Activated T-helper 2 cell treated with anti-CD3 and anti-CD28 coated beads, Interferon-gamma antibody, Interleukin-2, Interleukin-4, amounts not matched to agents 10 μg/mL and 5 μg/mL and 100 μg/mL, durations not matched to agents 14 hours and 24 hours and 36 hours (primary cell): ENCODE data around the gene ZNF408. TPM values are rescaled to one million over a fixed set of nuclear protein-coding genes. Genes with fewer than 3 reads are reported as not detected.
A peak's percentile ranks its signal among the peaks of the same experiment; 100 is the strongest.
"Not testable (repeated sequence)": the region's sequence is repeated elsewhere in the genome, so short reads cannot be mapped to it uniquely, and the experiment has no call there.

Source experiments
- DNase-seq: peaks from one replicate; pipeline ENCODE4 v3.0.0; 2021; ENCODE audit warnings: low spot score
- H3K27ac Mint-ChIP-seq: one replicate; pipeline ENCODE4 v1.8.0; 2021; ENCODE audit warnings: mixed read lengths
- H3K27me3 Mint-ChIP-seq: one replicate; pipeline ENCODE4 v1.8.0; 2021; ENCODE audit warnings: low read depth, mixed read lengths
- H3K36me3 Mint-ChIP-seq: one replicate; pipeline ENCODE4 v1.8.0; 2021; ENCODE audit warnings: low read depth, mixed read lengths
- H3K4me1 Mint-ChIP-seq: one replicate; pipeline ENCODE4 v1.8.0; 2021; ENCODE audit warnings: low read depth, mixed read lengths
- H3K4me3 Mint-ChIP-seq: one replicate; pipeline ENCODE4 v1.8.0; 2021; ENCODE audit warnings: low read depth, mild to moderate bottlenecking, moderate library complexity, mixed read lengths
- H3K9me3 Mint-ChIP-seq: one replicate; pipeline ENCODE4 v1.8.0; 2021; ENCODE audit warnings: mixed read lengths
- intact Hi-C: fragments of 100-400 bp; cut with micrococcal nuclease; formaldehyde crosslinking; loops from one replicate; pipeline ENCODE4 v1.15.1; 2023
- total RNA-seq: library from RNA; stranded (reverse); gene quantifications from 2 replicates; pipeline ENCODE4 v1.2.3, GENCODE V29; 2022

The ZNF408 gene
- total RNA-seq, 1 donor from 2014 or later: 12.2 TPM

DNA sequence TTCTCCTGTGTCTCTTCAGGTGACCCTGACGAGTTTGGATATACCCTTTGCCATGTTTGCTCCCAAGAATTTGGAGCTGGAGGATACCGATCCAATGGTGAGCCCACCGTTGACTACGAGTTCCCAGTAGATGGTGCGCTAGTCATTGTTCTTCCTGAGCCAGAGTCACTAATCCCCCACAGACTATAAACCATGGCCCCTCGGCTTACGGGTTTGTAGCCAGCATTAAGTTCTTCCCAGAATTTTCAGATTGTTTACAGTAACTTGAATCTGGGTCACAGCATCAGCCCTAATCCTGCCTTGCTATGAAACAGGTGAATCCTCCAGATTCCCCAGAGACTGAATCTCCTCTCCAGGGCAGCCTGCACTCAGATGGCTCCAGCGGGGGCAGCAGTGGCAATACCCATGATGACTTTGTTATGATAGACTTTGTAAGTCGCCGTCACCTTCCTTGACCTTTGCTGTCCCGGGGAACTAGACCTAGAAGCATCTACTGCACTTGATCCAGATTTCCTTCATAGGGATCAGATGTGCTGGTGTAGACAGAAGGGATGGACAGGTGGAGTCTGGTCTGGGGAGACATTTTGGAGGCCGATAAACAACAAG, 32.2 kb upstream of the ZNF408 start:
- no peak for DNase-seq
- H3K36me3 Mint-ChIP-seq: peaks cover 65% of the 10 kb centered on the region
- H3K27ac Mint-ChIP-seq: peak overlapping the region; percentile 60
- no peaks in the 10 kb centered on the region for H3K27me3 Mint-ChIP-seq
- no peak overlapping the region for H3K4me3 Mint-ChIP-seq
- intact Hi-C loops: no loop called here
- peaks cover 24% of the 10 kb centered on the region for H3K4me1 Mint-ChIP-seq
- H3K9me3 Mint-ChIP-seq: no peaks in the 10 kb centered on the region

DNA sequence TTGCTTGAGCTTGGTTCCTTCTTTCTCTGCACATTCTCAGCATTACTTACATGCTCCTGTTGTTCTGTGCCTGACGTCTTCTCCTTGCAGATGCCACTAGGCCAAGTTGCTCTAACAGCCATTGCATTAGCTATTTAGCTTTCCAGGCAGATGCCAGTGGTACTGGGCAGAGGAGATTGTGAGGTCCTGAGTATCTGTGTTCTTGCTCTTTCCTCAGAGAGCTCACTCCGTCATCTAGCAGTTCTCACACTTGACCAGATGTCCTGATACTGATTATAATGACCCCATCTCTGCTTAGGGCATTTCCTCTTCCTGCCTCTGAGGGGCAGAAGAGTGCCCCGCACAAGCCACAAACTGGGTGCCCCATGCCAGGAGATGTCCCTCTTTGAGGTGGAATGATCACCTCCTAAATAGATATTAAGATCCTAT, 31.1 kb upstream of the ZNF408 start:
- peak overlapping the region; percentile 5 for H3K27ac Mint-ChIP-seq
- intact Hi-C loops: no loop called here
- no peaks in the 10 kb centered on the region for H3K27me3 Mint-ChIP-seq
- H3K4me1 Mint-ChIP-seq: peaks cover 27% of the 10 kb centered on the region
- H3K36me3 Mint-ChIP-seq: peaks cover 65% of the 10 kb centered on the region
- H3K4me3 Mint-ChIP-seq: no peak overlapping the region
- no peaks in the 10 kb centered on the region for H3K9me3 Mint-ChIP-seq
- no peak for DNase-seq

DNA sequence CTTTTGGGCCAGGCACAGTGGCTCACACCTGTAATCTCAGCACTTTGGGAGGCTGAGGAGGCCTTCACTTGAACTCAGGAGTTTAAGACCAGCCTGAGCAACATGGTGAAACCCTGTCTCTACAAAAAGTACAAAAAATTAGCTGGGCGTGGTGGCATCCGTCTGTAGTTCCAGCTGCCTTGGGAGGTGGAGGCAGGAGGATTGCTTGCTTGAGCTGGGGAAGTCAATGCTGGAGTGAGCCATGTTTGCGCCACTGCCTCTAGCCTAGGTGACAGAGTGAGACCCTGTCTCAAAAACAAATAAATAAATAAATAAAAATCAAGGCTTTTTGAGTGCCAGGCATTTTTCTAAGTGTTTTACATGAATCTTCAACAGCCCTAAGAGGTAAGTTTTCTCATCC, 30.3 kb upstream of the ZNF408 start:
- H3K9me3 Mint-ChIP-seq, DNase-seq, H3K4me3 Mint-ChIP-seq, intact Hi-C loops, H3K27me3 Mint-ChIP-seq: not testable (repeated sequence)
- peaks cover 62% of the 10 kb centered on the region for H3K36me3 Mint-ChIP-seq
- peak overlapping the region; percentile 92 for H3K27ac Mint-ChIP-seq
- H3K4me1 Mint-ChIP-seq: peaks cover 30% of the 10 kb centered on the region

DNA sequence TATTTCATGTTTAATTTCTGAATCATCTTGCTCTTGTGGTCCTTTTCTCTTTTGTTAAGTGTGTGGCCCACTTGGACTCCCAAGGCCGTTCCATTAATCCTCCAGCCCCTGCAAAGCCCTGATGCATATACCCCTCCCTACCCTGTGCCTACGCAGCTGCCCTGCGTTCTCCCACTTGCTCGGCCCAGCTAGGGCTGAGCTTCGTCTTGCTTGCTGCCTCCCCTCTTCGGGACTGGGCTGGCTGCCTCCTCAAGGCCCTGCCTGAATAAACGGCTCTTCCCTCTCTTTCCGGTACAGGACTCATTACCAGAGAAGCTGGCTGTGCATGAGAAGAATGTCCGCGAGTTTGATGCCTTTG, 28.9 kb upstream of the ZNF408 start:
- H3K27me3 Mint-ChIP-seq: no peaks in the 10 kb centered on the region
- H3K9me3 Mint-ChIP-seq: no peaks in the 10 kb centered on the region
- H3K4me3 Mint-ChIP-seq: no peak overlapping the region
- peaks cover 35% of the 10 kb centered on the region for H3K4me1 Mint-ChIP-seq
- DNase-seq: no peak
- peak overlapping the region; percentile 44 for H3K27ac Mint-ChIP-seq
- H3K36me3 Mint-ChIP-seq: peaks cover 57% of the 10 kb centered on the region
- intact Hi-C loops: no loop called here

DNA sequence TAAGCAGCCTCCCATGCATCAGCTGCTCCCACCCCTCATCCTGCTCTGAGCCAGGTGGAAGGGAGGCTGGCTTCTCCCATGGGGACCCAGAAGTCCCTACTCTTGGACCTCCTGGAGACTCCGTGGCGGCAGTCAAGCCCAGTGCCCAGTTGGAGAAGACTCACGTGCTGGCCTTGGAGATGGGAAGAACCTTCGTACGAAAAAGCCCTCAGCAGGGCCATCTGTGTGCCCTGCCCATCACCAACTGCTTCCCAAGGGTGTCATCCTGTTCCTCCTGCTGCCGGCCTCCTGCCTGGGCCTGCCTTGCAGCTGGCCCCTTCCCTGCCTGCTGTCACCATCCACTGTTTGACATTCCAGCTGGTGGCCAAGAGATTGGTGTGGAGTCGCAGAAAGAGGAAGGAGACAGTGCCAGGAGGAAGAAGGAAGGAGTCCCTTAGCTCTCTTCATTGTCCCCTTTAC, 28.4 kb upstream of the ZNF408 start:
- peaks cover 40% of the 10 kb centered on the region for H3K4me1 Mint-ChIP-seq
- no peak for DNase-seq
- no peak overlapping the region for H3K4me3 Mint-ChIP-seq
- H3K9me3 Mint-ChIP-seq: no peaks in the 10 kb centered on the region
- peaks cover 61% of the 10 kb centered on the region for H3K36me3 Mint-ChIP-seq
- intact Hi-C loops: no loop called here
- no peaks in the 10 kb centered on the region for H3K27me3 Mint-ChIP-seq
- H3K27ac Mint-ChIP-seq: peak overlapping the region; percentile 61

DNA sequence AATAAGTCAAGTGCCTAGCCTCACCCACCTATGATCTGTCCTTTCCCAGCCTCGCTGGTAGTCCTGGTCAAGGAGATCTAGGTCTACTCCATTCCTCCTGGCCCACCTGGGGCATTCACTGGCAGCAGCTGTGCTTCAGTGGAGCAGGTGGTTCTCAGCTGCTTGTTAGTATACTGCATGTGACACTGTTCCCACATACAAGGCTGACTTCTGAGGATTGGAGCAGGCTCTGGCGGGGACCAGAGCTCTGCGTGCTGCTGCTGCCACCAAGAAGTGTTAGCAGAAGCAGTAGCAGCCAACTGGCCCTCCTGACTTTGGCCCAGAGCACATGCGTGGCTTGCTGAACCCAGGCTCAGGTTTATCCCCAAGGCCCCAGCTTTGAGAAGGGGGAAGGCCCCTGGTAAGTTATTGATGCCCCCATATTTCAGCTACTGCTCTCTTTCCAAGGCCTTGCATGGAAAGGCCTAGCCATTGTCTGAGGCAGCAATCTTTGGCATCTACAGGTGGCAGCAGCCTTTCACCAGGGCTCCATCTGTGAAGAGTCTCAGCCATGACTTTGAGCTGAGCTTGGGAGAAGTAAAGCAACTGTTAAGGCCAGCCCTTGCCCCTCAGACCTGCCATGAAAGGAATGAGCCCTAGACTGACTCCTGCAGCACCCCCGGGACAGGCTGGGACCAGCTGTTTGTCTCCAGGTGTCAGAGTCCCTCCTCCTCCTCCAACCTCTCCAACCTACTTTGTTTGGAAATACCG, 26.9 kb upstream of the ZNF408 start:
- no peaks in the 10 kb centered on the region for H3K9me3 Mint-ChIP-seq
- no peak overlapping the region for H3K4me3 Mint-ChIP-seq
- peaks cover 62% of the 10 kb centered on the region for H3K36me3 Mint-ChIP-seq
- peaks cover 40% of the 10 kb centered on the region for H3K4me1 Mint-ChIP-seq
- DNase-seq: no peak
- H3K27ac Mint-ChIP-seq: no peak overlapping the region
- H3K27me3 Mint-ChIP-seq: no peaks in the 10 kb centered on the region
- intact Hi-C loops: no loop called here

DNA sequence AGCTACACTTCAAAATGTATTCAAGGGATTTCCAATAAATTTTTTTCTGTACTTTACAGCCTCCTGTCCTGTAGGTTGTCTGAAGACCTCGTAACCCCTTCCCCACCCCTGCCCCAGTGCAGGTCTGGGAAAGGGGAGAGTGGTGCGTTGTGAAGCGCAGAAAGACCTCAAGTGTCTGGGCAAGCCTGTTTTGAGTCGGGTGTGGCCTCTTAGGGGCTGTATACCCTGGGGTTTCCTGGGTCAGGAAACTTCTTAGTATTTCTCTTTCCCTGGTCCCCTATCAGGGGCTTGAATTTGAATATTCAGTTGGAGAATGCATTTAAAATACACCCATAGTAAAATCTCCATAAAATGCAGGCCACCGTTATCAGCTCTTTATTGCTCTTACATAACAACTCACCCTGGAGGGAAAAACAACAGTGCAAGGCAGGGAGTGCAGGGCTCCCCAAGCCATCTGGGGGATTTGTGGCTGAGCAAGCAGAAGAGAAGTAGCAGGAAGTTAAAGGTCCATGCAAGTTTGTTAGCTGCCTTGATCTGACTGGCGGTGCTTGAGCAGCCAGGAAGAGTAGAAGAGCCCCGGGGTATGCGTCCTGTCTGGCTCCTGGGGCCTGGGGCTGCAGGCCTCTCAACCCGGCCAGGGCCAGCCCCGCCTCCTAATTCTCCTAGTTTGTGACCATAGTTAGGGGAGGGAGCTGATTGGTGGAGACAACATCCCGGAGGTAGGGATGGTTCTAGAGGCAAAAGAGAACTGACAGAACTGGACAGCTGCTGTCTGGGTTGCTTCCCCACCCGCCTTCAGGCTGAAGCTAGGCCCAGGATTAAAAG, 26.2 kb upstream of the ZNF408 start:
- intact Hi-C loops: no loop called here
- Mint-ChIP-seq H3K4me3 (no peak overlapping the region), H3K4me1 (peaks cover 35% of the 10 kb centered on the region), H3K9me3 (no peaks in the 10 kb centered on the region), H3K27me3 (no peaks in the 10 kb centered on the region), H3K27ac (peak overlapping the region; percentile 61), H3K36me3 (peaks cover 61% of the 10 kb centered on the region)
- DNase-seq: no peak

DNA sequence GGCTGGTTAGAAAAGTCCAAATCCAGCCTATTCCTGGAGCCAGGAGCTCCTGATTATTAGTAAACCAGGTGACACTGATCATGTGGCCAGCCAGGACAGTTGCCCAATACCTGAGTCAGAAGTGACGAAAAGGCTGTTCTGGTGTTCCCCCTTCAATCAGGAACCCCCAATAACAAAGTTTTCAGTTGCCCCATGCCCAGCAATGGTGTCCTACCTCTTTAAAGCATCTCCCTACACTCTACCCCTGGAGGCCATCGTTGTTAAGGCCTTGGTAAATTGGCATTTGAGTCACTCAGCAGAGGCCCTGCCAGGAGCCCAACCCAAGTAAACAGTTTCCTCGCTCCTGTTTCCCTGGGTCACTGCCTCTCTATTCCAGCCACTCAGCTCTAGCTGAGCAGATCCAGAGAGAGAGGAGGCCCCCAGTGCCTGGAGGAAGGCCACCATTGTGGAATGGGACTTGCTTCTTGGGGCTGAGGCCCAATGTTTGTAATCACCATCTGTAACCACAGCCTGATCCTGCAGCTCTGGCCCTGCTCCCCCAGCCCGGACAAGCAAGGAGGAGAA, 25.5 kb upstream of the ZNF408 start:
- Mint-ChIP-seq H3K36me3 (peaks cover 58% of the 10 kb centered on the region), H3K4me1 (peaks cover 31% of the 10 kb centered on the region), H3K27me3 (no peaks in the 10 kb centered on the region), H3K9me3 (no peaks in the 10 kb centered on the region), H3K27ac (no peak overlapping the region), H3K4me3 (no peak overlapping the region)
- intact Hi-C loops: no loop called here
- DNase-seq: no peak

DNA sequence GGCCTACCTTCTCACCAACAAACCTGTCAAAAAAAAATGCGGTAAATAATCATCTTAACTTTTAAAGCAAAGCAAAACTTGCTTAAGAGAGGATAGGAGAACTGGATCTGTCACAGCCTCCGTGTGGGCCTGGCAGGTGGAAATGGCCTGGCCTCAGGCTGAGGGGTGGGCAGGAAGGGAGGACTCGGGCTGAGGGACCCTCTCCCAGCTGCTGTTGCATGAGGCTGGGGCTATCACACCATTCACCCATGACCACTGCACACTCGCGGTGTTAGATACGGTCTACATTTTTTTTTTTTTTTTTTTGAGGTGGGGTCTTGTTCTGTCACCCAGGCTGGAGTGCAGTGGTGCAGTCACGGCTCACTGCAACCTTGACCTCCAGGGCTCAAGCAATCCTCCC, 24.9 kb upstream of the ZNF408 start:
- H3K4me3 Mint-ChIP-seq: no peak overlapping the region
- no peaks in the 10 kb centered on the region for H3K27me3 Mint-ChIP-seq
- intact Hi-C loops: no loop called here
- no peaks in the 10 kb centered on the region for H3K9me3 Mint-ChIP-seq
- DNase-seq: no peak
- H3K4me1 Mint-ChIP-seq: peaks cover 29% of the 10 kb centered on the region
- no peak overlapping the region for H3K27ac Mint-ChIP-seq
- peaks cover 62% of the 10 kb centered on the region for H3K36me3 Mint-ChIP-seq

DNA sequence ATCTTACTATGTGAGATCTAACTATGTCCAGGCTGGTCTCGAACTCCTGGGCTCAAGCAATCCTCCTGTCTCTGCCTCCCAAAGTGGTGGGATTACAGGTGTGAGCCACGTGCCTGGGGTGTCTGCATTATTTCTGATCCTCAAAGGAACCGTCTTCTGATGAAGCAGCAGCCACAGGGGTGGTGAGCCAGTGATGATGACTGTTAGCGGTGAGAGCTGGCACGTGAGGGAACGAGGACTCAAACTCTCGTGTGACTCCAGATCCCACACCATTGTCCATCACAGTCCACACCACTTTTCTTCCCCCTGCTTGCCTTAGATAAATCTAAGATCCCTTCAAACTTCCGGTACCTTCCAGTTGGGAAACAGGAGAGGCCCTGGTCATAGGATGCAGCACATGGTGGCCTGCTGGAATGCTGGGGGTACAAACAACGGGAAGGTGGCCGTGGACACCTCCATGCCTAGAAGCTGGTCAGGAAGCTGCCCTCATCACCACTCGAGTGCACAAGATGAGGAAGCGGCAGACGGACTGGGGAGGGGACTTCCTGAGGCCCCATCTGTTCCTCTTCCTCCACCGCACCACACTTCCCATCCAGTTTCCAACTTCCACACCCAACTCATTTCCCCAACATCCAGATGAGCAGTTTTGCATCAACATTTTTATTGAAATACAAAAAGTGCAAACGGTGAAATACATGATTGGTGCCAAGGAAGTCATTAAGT, 24.2 kb upstream of the ZNF408 start:
- intact Hi-C loops: no loop called here
- Mint-ChIP-seq H3K9me3 (no peaks in the 10 kb centered on the region), H3K4me1 (peaks cover 25% of the 10 kb centered on the region), H3K27ac (peak overlapping the region; percentile 33), H3K27me3 (no peaks in the 10 kb centered on the region), H3K4me3 (no peak overlapping the region), H3K36me3 (peaks cover 58% of the 10 kb centered on the region)
- DNase-seq: no peak

DNA sequence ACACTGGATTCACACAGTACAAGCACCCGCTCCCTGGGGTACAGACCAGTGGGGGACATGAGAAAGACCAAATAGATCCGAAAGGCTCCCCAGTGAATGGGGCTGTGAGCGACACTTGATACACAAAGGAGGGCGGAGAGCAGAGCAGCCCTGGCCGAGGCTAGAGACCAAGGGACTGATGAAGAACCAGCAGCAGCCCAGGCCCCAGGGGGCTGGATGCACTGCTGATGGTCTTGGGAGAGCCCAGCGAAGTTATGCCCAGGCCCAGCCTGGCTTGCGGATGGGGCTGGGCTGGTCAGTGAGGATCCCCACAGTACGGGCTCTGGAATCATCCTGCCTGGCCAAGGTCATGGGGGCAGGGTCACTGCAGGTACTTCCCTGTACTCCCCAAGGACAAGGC, 23.7 kb upstream of the ZNF408 start:
- Mint-ChIP-seq H3K4me1 (peaks cover 19% of the 10 kb centered on the region), H3K36me3 (peaks cover 52% of the 10 kb centered on the region), H3K4me3 (no peak overlapping the region), H3K27ac (peak overlapping the region; percentile 33), H3K27me3 (no peaks in the 10 kb centered on the region), H3K9me3 (no peaks in the 10 kb centered on the region)
- intact Hi-C loops: no loop called here
- DNase-seq: no peak

DNA sequence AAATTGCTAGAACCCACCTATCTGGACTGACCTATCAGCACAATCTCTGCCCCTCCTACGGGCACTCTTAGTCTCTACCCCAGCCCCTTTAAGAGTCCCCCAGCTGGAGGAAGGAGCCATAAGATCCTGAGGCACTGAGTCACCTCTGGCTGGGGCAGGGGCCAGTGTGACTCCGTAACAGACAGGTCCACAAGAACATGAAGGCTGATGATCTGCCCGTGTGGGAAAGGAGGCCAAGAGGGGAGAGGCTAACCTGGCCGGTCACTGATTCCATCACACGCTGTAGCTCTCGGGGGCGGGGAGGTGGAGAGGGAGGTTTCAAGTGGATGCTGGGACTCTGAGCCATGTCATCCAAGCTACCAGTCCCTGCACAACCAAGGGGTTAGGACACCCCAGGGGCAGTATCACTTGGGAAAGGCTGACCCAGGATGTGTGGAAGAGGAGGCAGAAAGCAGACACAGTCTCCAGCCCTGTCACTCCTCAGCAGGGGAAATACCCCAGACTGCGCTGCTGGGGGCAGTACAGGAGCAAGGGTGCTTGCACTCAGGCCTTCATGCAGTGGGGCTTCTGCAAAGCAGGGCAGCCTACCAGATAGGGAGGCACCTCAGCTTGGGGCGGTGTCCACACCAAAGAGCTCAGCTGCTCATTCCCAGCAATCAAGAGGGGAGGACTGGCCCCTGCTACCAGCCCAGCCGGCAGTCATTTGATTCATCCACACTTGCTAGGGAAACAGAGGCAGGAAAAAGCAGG, 22.7 kb upstream of the ZNF408 start:
- no peak for DNase-seq
- peaks cover 16% of the 10 kb centered on the region for H3K4me1 Mint-ChIP-seq
- no peak overlapping the region for H3K27ac Mint-ChIP-seq
- no peak overlapping the region for H3K4me3 Mint-ChIP-seq
- peaks cover 43% of the 10 kb centered on the region for H3K36me3 Mint-ChIP-seq
- H3K27me3 Mint-ChIP-seq: no peaks in the 10 kb centered on the region
- no peaks in the 10 kb centered on the region for H3K9me3 Mint-ChIP-seq
- intact Hi-C loops: no loop called here
